ENCODE measurements around the gene GPR101. TPM values are rescaled to one million over a fixed set of nuclear protein-coding genes. Genes with fewer than 3 reads are reported as not detected.

Gene GPR101
- total and polyA plus RNA-seq, 2 donors (not counting 1 experiment from before 2014, with no cell fraction given) = 0.07 TPM; not detected in 1

DNA sequence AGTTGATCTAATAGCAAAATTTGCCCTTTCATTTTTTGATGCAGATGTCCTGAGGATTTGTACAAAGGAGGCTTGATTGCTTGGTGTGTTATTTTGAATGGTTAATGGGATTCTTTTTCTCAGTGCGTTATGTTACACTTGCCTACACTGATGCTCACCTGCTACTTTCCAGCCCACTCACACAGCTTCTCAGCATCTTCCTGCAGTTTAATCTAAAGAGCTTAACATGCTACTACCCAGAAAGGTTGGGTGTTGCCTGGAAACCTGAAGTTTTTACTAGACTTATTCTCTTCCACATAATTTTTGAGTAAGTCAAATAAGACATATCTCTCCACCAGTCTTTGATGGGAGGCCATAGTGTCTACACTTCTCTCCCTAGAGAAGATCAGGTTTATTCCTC lies 9.9 kb upstream of the GPR101 start:
- Histone ChIP-seq H4K20me1 (ENCODE audit: control insufficient read depth, insufficient read depth, low read length, poor library complexity, severe bottlenecking) (no peaks in the 10 kb centered on the region), H3K9ac (ENCODE audit: low read length) (no peak overlapping the region), H3K4me3 (ENCODE audit: control extremely low read depth in 1 of 5, extremely low read depth in 1 of 5, insufficient read depth in 1 of 5, low read depth in 2 of 5, low read length in 4 of 5) (no peak overlapping the region), H3K27ac (ENCODE audit: low read length in 2 of 2) (no peak overlapping the region), H2AFZ (ENCODE audit: insufficient read depth, low read depth, low read length, poor library complexity, severe bottlenecking) (no peak overlapping the region), H3K27me3 (replicated peaks in 1 of 4; ENCODE audit: control extremely low read depth in 1 of 4, control insufficient read depth in 3 of 4, insufficient read depth in 4 of 4, low read length in 3 of 4) (peaks cover 0 to 6% (median 0%) of the 10 kb centered on the region in 4 experiments), H3K4me2 (replicated peaks; ENCODE audit: low read depth, low read length, poor library complexity, severe bottlenecking) (no peak overlapping the region), H3K79me2 (ENCODE audit: control insufficient read depth, insufficient read depth, low read length) (no peaks in the 10 kb centered on the region), H3K4me1 (ENCODE audit: control insufficient read depth in 2 of 2, insufficient read depth in 2 of 2, low read length in 2 of 2) (no peaks in the 10 kb centered on the region), H3K9me3 (ENCODE audit: control extremely low read depth in 1 of 3, control insufficient read depth in 2 of 3, insufficient read depth in 1 of 3, low read length in 2 of 3) (no peaks in the 10 kb centered on the region), H3K36me3 (replicated peaks in 1 of 2; ENCODE audit: control extremely low read depth in 1 of 2, control insufficient read depth in 1 of 2, extremely low read depth in 1 of 2, insufficient read depth in 2 of 2, low read length in 1 of 2) (no peaks in the 10 kb centered on the region)
- H3K27me3 Mint-ChIP-seq = peaks cover 11% of the 10 kb centered on the region
- WGBS (ENCODE audit: insufficient coverage) = no CpG with 5 or more reads among the region's 1 CpG
- H3K4me1 Mint-ChIP-seq = no peaks in the 10 kb centered on the region
- TF ChIP-seq, protein P1, sequence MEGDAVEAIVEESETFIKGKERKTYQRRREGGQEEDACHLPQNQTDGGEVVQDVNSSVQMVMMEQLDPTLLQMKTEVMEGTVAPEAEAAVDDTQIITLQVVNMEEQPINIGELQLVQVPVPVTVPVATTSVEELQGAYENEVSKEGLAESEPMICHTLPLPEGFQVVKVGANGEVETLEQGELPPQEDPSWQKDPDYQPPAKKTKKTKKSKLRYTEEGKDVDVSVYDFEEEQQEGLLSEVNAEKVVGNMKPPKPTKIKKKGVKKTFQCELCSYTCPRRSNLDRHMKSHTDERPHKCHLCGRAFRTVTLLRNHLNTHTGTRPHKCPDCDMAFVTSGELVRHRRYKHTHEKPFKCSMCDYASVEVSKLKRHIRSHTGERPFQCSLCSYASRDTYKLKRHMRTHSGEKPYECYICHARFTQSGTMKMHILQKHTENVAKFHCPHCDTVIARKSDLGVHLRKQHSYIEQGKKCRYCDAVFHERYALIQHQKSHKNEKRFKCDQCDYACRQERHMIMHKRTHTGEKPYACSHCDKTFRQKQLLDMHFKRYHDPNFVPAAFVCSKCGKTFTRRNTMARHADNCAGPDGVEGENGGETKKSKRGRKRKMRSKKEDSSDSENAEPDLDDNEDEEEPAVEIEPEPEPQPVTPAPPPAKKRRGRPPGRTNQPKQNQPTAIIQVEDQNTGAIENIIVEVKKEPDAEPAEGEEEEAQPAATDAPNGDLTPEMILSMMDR (IDR thresholded peaks at IDR 0.05) = no peak
- no peak for TF ChIP-seq EZH2 (IDR thresholded peaks at IDR 0.05; ENCODE audit: borderline replicate concordance, insufficient read depth, low read depth, low read length, poor library complexity, severe bottlenecking)
- intact Hi-C loops (cut with micrococcal nuclease) = no loop called here
- ChIA-PET CTCF (no interaction called here), POLR2A (no interaction called here)
- no peak overlapping the region for H3K4me3 Mint-ChIP-seq
- ATAC-seq (ENCODE audit: low read depth) (no peak), DNase-seq (no peak)
- H3K9me3 Mint-ChIP-seq (ENCODE audit: insufficient read depth) = no peaks in the 10 kb centered on the region
- H3K27ac Mint-ChIP-seq = no peak overlapping the region

- no peak overlapping the region for H3K4me3 ChIP-seq (ENCODE audit: control extremely low read depth in 1 of 5, extremely low read depth in 1 of 5, insufficient read depth in 1 of 5, low read depth in 2 of 5, low read length in 4 of 5)
- Mint-ChIP-seq H3K9me3 (ENCODE audit: insufficient read depth) (no peaks in the 10 kb centered on the region), H3K27ac (no peak overlapping the region), H3K27me3 (peaks cover 4% of the 10 kb centered on the region), H3K4me3 (no peak overlapping the region), H3K4me1 (no peaks in the 10 kb centered on the region)
- no peaks in the 10 kb centered on the region for H3K79me2 ChIP-seq (ENCODE audit: control insufficient read depth, insufficient read depth, low read length)
- CTCF ChIA-PET = no interaction called here
- POLR2A ChIA-PET = no interaction called here
- H3K36me3 ChIP-seq (replicated peaks in 1 of 2; ENCODE audit: control extremely low read depth in 1 of 2, control insufficient read depth in 1 of 2, extremely low read depth in 1 of 2, insufficient read depth in 2 of 2, low read length in 1 of 2) = no peaks in the 10 kb centered on the region
- no peaks in the 10 kb centered on the region for H4K20me1 ChIP-seq (ENCODE audit: control insufficient read depth, insufficient read depth, low read length, poor library complexity, severe bottlenecking)
- H3K27ac ChIP-seq (ENCODE audit: low read length in 2 of 2) = no peak overlapping the region
- TF ChIP-seq, protein P1 (IDR thresholded peaks at IDR 0.05) = no peak
- TF ChIP-seq EZH2 (IDR thresholded peaks at IDR 0.05; ENCODE audit: borderline replicate concordance, insufficient read depth, low read depth, low read length, poor library complexity, severe bottlenecking) = no peak
- no peaks in the 10 kb centered on the region for H3K4me1 ChIP-seq (ENCODE audit: control insufficient read depth in 2 of 2, insufficient read depth in 2 of 2, low read length in 2 of 2)
- H3K9ac ChIP-seq (ENCODE audit: low read length) = no peak overlapping the region
- intact Hi-C loops (cut with micrococcal nuclease) = no loop called here
- no peak for ATAC-seq (ENCODE audit: low read depth)
- DNase-seq = no peak
- H3K9me3 ChIP-seq (ENCODE audit: control extremely low read depth in 1 of 3, control insufficient read depth in 2 of 3, insufficient read depth in 1 of 3, low read length in 2 of 3) = no peaks in the 10 kb centered on the region
- no peaks in the 10 kb centered on the region for H3K27me3 ChIP-seq (replicated peaks in 1 of 4; ENCODE audit: control extremely low read depth in 1 of 4, control insufficient read depth in 3 of 4, insufficient read depth in 4 of 4, low read length in 3 of 4)
- H3K4me2 ChIP-seq (replicated peaks; ENCODE audit: low read depth, low read length, poor library complexity, severe bottlenecking) = no peak overlapping the region
- 60% methylated on average over 1 of the region's 3 CpGs for WGBS (ENCODE audit: insufficient coverage)
- no peak overlapping the region for H2AFZ ChIP-seq (ENCODE audit: insufficient read depth, low read depth, low read length, poor library complexity, severe bottlenecking)
Measured at GRCh38 chrX:137041329-137041728, 7.5 kb upstream of the GPR101 start.
